Measurements from ENCODE around the gene CHCHD4.
A peak's percentile ranks its signal among the peaks of the same experiment; 100 is the strongest.
"Not testable (repeated sequence)": the region's sequence is repeated elsewhere in the genome, so short reads cannot be mapped to it uniquely, and the experiment has no call there.

The CHCHD4 gene

DNA sequence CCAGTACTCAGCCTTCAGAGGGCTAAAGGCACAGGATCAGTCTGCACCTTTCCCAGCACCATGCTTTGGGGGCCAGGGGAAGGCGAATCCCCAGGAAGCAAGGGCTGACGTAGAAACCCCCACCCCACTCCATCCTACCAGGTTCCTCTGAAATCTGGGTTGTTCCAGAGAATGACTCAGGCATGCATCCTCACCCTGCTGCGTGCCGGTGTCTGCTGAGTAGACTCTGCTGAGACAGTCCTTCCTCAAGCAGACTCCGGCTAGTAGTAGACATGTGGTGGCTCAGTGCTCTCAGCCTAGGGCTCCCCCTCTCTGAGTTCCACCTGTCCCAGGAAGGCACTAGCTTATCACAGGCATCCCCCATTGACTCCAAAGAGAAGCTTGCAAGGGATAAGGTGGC, 9.2 kb upstream of the CHCHD4 start:
- no peak for DNase-seq

DNA sequence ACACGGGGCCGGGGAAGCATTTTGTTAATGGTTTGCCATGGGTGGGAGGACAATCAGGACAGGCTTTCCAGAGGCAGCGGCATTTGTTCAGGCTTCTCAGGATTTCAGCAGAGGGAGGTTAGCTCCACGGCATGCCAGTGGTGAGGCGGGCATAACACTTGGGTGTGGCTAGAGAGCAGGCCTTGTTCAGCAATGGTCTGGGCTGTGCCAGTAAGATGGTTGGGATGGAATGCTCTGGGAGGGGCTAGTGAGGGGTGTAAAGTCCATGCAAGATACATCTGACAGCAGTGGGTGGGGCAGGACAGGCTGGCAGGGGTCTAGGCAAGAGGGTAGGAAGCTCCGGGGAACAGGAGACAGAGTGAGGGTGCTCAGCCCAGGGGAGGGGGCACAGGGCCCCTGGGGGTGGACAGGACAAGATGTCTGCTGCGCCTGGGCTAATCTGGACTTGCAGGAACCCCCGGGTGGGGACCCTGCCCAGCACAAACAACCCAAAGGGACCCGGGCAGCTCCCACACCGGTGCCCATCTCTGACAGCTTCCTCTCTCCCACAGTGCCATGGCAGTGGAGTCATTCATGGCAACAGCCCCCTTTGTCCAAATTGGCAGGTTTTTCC, 8.6 kb upstream of the CHCHD4 start:
- no peak for DNase-seq

DNA sequence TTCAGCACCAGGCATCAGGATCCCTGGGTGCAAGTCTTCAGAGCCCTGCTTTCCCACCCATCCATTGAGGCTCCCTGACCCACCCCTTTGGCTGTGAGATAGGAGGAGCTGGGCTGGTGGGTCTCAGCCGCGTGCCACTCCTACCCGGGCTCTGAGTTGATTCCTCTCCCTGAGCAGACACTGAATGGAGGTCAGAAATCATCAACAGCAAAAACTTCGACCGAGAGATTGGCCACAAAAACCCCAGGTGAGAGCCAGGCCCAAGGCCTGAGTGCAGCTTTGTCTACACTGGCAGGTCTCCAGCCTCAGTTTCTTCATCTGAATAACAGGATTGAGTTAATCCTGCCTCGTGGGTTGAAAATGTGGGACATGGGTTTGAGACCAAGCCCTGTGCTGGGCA, 8.0 kb upstream of the CHCHD4 start:
- no peak for DNase-seq

DNA sequence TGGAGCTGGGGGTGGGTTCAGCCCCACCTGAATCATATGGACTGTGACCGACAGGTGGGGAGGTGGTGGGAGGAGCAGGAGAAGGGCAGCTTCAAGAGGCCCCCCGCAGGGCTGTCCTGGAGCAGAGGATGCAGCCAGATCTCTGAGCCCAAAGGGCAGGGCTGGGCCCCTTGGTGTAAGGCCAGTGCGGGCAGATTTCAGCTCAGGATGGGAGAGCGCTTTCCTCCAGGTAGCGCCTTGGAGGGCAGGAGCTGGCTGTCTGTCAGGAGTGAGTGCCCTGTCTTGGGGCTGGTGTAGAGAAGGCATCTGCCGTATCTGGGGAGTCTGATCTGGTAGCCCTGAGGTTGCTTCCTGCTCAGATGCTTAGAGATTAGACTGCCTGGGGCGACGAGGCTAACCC, 7.5 kb upstream of the CHCHD4 start:
- no peak for DNase-seq

DNA sequence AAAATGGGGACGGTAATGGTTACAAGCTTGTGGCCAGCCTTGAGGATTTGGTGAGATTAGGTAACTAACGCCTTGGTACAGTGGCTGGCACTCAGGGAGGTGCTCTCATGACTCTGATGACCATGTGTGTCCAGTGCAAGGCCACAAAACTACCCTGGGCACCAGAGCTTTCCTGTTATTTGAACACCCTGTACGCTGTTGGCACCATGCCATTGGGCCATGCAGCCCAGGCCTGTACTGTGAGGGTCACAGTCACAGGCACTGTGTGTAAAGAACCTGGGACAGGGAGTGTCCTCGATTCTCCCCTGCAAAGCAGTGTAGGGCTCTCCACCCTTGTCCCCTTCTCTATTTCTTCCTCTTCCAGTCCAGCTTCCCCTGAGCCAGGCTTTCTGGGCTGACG, 6.5 kb upstream of the CHCHD4 start:
- DNase-seq, result no peak

DNA sequence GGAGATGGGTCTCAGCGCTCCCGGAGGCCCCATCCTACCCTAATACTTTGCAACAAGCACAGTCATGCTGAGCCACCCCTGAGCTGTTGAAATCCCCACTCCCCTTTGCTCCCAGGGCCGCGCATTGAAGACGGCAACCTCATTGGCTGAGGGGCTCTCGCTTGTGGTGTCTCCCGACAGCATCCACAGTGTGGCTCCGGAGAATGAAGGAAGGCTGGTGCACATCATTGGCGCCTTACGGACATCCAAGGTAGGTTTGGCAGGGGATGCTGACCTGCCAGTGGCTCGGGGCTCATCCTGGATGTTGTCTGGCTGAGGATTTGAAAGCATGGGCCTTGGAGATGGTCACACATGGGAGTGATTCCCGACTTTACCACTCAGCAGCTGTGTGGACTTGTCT, 6.0 kb upstream of the CHCHD4 start:
- no peak for DNase-seq

DNA sequence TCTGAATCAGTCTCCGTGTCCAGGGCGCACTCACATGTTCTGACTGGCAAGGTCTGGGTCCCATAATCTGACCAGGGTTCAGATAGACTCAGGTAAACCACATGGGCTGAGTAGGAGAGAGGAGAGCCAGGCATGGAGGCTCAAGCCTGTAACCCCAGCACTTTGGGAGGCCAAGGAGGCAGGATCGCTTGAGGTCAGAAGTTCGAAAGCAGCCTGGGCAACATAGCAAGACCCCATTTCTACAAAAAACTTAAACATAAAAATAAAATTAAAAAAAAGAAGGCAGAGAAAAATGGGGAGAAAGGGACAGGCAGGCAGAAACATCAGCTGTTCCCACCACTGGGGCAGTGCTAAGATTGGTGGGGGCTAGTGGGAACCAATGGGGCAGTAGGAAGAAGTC, 5.6 kb upstream of the CHCHD4 start:
- no peak for DNase-seq

DNA sequence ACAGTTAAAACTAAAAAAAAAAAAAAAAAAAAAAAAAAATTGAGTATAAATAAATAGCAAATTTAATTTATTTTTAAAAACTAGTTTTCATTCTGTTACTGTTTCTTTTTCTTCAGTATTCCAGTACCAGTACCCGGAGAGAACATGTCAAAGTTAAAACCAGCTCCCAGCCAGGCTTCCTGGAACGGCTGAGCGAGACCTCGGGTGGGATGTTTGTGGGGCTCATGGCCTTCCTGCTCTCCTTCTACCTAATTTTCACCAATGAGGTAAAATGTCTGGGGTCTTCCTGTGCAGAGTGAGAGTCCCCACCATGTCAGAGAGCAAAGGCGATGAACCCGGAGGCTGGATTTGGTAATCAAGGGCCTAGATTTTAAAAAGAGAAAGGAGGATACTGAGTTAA, 4.6 kb upstream of the CHCHD4 start:
- no peak for DNase-seq

DNA sequence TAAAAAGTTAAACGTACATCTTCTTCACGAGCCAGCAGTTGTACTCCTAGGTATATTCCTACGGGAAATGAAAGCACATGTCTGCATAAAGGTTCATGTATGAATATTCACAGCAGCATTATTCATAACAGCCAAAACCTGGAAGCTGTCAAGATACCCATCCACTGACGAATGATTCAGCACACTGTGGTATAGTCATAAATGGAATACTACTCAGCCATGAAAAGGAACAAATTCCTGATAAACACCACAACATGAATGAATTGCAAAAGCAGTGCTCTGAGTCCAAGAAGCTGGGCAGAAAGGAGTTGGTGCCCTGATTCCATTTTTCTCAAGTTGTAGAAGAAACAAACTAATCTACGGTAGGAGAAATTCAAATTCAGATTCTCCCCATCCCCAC, 4.1 kb upstream of the CHCHD4 start:
- no peak for DNase-seq

DNA sequence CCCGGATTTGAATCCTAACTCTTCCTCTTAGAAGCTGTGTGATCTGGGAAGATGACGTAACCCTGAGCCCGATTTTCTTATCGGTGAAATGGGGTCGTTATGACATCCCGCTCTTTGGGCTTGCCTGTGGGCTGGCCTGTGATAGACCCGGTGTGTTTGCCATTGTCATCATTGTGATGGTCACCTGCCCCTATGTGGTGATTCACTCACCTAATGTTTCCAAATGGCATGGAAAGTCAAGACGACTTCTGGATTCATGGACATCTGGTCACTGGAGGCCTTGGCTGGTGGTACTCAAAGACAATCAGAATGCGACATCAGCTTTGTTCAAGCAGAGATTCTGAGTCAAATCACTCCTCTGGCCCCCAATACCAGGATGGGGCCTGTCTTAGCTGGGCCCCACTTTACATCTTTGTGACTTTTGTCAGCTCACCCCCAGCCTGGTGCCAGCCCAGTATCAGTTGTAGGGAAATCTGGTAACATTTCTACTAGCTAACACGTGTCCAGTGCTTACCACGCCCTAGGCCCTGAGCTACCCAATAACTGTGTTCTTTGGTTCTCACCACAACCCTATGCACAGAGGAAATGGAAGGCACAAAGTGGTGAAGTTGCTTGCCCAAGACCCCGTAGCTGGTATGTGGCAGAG, 3.0 kb upstream of the CHCHD4 start:
- no peak for DNase-seq

DNA sequence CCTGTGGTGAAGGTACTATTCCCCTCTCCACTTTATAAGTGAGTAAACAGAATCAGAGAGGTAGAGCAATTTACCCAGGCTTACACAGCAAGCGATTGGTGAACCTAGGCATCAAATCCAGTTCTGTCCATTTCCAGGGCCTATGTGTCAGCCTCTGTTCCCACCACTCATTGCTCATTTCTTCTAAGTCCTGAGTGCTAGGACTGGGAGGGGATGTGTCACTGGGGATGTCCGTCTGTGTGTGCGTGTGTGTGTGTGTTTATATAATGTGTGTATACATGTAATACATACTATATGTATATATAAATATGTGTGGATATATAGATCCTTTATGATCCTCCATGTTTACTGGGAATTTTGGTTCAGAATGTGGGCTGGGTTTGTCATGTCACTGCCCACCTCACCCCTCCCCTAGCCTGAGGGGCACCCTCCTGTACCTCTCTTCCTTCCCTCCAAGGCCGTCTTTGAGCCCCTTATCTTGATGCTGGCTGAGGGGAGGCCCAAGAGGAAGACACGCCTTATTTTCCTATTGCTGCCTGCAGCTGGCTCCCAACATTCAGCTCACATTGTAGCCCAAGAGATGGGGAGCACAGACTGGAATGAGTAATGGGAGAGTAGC, 2.3 kb upstream of the CHCHD4 start:
- no peak for DNase-seq

DNA sequence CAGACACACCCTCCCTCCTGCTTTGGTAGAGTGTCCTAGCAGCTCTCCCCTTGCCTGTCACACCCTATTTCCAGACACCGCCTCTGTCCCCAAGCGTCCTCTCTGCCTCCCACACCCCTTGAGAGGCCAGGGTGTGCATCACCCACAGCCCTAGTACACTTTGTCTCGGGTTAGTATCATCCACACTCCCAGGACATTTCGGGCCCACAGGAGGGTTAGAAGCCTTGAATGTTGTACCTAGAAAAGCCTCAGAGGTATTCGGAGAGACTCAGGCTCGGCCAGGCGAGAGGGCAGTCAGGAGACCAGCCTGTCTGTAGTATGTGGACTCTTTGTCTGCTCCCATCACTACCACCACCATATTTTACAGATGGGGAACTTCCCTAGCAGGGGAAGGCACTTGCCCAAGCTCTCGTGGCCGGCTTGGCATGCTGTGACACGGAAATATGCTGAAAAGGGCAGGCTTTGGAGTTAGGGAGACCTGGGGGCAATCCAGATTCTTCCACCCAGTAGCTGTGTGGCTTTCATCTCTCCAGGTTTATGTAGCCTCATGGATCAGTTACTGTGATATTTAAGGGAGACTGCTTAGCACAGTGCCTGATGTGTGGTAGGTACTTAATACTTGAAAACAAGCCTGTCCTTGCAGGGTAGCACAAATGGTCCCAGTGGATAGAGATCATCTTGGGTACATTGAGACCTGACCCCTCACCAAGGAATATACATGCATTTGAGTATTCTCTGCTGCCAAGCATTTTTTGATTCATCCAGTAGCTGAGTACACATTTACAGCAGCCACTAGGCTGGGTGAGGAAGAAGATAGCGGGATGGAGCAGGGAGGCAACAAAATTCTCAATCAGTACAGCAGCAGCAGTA, 1.6 kb upstream of the CHCHD4 start:
- no peak for DNase-seq

DNA sequence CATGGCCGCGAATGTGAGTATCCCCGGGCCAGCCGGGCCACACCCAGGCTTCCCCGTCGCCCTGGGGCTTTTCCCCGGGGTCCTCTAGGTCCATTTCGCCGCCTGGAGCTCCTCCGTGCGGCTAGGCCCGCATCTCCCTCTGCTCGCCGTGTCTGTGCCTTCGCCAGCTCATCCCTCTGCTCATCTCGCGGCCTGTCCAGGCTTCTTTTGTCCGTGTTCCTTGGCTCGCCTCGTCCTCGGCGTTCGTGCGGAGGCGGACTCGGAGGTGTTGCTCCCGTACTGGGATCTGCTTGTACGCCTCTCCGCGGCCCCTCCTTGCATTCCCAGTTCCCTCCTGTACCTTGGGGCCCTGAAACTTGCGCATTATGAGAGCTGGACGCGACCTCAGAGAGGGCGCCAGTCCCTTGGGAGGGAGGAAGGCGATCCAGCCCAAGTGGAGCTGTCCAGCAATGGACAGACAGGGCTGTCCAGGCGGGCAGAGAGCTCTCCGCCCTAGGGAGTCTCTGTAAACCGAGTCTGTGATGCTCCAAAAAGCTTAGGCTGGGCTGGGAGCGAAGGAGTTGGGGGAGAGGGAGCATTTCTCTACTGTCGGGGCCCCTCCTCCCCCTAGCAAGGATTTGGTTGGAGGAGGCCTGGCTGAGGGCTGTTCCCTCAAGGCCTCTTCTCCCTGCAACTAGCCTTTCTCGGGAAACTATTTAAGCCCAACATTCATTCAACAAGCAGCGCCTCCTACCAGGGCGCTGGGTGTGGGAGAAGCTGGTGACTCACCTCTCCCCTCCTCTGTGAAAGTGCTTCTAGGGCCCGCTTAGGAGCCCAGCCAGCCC, 735 bp upstream of the CHCHD4 start:
- no peak for DNase-seq

DNA sequence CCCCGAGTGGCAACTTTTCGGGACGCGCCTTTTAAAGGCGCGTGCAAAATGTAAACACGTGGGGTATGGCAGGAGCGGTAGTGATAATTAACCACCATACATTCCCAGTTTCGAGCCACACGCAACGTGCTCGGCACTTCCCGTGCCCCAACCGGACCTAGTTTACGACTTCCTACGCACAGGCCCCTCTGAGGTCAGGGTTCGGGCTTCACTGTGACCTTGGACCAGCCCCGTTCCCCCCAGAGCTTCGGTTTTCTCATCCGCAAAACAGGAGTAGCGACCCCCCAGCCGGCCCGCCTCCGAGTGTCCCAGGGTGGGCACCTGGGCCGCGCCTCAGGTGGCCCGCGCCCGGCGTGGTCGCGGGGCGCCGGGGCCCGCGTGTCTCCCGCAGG, 451 bp downstream of the CHCHD4 start:
- peak; percentile 10 for DNase-seq

DNA sequence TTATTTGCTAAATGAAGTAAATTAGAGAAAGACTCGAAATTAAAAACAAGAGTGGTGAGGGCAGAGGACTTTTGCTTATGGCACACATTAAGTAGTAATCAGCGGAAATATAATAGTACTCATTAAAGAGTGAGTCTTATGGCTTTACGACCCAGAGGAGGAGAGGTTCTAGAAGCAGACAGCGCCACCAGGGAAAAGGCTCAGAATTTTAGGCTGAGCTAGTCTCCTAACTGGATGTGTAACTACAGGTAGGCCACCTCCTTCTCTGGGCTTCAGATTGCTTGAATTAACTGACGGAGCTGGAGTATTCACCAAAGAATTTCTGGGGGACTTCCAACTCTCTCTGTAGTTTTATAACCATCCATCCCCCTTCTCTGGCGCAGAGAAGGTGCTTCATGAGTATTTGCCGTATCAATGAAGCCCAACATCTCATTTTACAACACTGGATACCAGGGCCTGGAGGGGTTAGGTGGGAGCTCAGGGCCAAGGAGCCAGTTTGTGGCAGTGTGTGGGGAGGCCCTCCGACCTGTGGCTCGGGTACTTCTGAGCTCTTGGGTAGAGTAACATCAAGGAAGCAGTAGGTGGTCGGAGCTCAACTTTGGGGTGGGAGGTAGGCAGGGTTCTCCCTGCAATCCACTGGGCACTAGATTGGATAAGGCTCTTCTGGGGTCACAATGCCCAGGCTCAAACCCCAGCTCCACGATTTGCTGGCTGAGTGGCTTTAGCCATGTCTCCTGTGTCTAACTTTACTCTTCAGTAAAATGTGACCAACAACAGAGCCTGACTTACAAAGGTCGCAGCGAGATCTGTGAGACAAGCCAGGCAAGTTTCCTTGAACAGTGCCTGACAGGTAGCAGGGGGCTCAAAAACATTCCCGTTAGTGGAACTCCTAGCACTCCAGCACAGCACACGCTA, 1.1 kb downstream of the CHCHD4 start:
- no peak for DNase-seq

DNA sequence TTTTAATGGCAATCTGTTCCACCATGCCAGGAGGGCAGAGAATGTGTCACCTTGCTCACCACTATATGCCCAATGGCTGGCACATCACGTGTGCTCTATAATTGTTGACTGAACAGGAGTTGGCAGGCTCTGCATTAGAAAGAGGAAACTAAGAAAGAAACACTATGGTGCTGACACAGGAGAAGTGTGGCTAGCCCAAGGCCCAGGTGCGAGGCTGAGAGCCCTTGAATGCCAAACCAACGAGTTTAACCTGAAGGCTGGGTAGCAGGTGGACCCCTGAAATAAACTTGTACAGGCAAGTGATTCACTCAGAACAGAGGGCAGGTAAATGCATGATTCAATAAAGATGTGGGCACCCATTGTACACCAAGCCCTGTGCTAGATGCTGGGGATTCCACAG, 2.4 kb downstream of the CHCHD4 start:
- DNase-seq, result no peak

DNA sequence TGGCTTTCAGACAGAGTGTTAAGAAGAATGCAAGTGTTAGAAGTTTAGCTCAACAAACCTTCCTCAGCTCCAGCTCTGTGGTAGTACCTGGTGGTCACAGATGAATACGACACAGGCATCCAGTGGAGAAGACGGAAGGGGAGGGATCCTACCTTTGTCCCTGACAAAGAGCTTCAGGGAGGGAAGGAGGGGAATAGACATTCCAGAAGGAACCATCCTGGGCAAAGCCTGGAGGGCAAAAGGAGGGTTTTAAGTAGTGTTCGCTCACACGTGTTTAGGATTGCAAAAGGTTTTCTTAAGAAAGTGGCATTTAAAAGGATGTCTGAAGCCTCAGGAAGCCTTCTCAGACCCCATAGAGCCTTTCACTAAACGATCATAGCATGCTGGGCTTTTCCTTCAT, 2.8 kb downstream of the CHCHD4 start:
- no peak for DNase-seq

DNA sequence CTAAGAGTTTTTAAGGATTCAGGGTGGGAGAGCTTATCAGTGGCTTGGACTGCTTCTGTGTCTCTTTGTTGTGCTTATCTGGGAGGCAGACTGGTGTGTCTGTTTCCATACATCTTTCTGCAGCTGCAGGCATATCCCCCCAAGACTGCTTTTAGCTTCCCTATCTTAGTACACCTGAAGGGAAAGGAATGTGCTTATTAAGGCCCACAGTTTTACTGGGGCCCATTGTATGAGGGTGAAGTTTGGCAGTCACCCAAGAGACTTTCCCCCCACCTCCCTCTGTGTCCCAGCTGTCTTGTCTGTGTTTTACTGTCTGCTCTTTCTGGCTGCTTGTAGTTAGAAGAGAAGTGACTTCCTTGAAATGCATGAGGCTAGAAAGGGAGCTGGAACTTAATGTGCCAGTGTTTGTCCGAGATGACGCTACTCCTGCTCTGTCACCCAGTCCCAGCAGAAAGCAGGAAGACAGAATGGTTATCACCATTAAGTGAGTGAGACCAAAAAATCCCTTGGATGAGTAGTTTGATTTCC, 3.7 kb downstream of the CHCHD4 start:
- not testable (repeated sequence) for DNase-seq

DNA sequence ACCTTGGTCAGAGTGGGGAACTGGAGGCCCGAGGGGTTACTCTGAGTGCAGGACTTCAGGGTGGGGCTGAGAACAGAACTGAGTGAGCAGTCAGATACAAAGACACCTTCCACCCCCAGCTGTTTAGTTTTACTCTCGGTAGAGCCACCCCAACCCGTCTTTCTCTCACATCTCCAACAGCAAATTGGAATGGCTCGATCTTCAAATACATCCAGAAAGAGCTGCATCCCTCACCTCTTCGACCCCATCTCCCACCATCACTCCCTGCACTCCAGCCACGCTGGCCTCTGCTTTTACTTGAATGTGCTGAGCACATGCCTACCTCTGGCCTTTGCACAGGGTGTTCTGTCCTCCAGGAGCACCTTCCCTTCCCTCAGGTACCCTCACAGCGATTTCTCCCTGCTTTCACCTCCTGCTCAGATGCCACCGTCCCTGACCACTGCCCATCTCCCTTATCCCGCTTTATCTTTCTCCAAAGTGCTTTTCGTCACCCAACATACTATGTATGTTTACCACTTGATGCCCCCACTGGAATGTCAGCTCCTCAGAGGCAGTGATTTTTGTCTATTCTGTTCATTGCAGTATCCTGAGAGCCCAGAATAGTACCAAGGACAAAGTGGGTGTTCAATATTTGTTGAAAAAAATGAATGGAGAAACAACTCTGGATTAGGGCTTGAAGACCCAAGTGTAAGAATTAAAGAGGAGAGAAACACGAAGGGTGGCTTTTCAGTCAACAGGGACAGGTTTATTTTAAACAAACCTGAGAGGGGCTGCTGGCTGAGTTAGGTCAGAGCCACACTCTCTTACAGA, 4.4 kb downstream of the CHCHD4 start:
- no peak for DNase-seq

DNA sequence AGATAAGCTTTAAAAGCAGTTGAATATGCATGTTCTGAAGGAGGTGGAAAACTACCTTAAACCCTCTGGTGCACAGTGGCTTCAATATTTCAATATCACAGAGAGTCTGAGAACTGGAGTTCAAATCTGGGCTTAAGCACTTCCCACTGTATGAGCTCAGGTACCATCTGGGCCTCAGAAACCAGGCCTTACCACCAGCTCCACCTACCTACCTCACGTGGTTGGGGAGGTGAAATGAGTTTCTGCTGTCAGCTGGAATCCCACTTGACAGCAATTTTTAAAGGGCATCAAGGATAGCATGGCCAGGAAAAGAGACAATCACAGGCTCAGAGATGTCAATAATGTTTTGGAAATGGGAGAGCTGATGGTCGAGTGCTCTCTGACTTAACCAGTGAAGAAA, 5.0 kb downstream of the CHCHD4 start:
- DNase-seq, result no peak
